Osteocyte (in vitro differentiated cells): Measurements from ENCODE around the gene PLXNA2. TPM values are rescaled to one million over a fixed set of nuclear protein-coding genes. Genes with fewer than 3 reads are reported as not detected.
A peak's percentile ranks its signal among the peaks of the same experiment; 100 is the strongest.

ENCODE experiments used
- DNase-seq: peaks from one replicate; pipeline ENCODE4 v3.0.0; 2021; ENCODE audit warnings: mixed read lengths; ENCODE audit not compliant: unreplicated experiment; ENCODE audit errors: extremely low spot score
- H3K27ac Mint-ChIP-seq: one replicate; pipeline ENCODE4 v1.8.0; 2021; ENCODE audit warnings: mild to moderate bottlenecking, mixed read lengths; ENCODE audit not compliant: unreplicated experiment
- H3K27me3 Mint-ChIP-seq: one replicate; pipeline ENCODE4 v1.8.0; 2021; ENCODE audit warnings: mixed read lengths; ENCODE audit not compliant: unreplicated experiment
- H3K36me3 Mint-ChIP-seq: one replicate; pipeline ENCODE4 v1.8.0; 2021; ENCODE audit warnings: mixed read lengths; ENCODE audit not compliant: unreplicated experiment
- H3K4me1 Mint-ChIP-seq: one replicate; pipeline ENCODE4 v1.8.0; 2021; ENCODE audit warnings: mixed read lengths; ENCODE audit not compliant: unreplicated experiment
- H3K4me3 Mint-ChIP-seq: one replicate; pipeline ENCODE4 v1.8.0; 2021; ENCODE audit warnings: mild to moderate bottlenecking, moderate library complexity, mixed read lengths; ENCODE audit not compliant: unreplicated experiment
- H3K9me3 Mint-ChIP-seq: one replicate; pipeline ENCODE4 v1.8.0; 2021; ENCODE audit warnings: mixed read lengths; ENCODE audit not compliant: unreplicated experiment
- total RNA-seq: library from RNA; stranded (reverse); gene quantifications from 2 replicates; pipeline ENCODE4 v1.2.1, GENCODE V29; 2021
- TF ChIP-seq, protein P1 (sequence below): fragments of 200-600 bp; sonication (generic); IDR thresholded peaks from 2 replicates; pipeline ENCODE4 v1.5.0; 2021; ENCODE audit warnings: antibody characterized with exemption, mild to moderate bottlenecking, moderate library complexity

Gene PLXNA2
- total RNA-seq, 1 donor from 2014 or later, result 19.5 TPM

DNA sequence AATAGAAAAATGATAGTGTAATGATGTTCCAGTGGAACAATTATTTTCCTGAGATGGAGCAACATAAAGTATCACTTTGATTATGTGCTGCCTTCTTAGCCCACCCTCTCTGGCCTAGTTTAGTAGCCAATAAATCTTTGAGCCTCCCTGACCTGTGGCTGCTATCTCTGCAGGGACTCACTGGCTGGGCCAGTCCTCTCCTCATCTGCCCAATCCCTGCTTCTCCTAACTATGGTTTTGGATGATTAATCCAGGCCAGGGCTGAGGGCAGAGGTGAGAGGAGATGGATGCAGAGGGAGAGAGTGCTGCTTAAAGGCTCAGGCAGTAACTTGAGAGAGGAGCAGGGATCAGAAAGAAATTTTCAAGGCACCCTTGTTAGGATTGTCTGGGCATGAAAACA, 244.2 kb downstream of the PLXNA2 start:
- DNase-seq, result peak; percentile 59
- no peaks in the 10 kb centered on the region for H3K36me3 Mint-ChIP-seq
- peaks cover 15% of the 10 kb centered on the region for H3K27me3 Mint-ChIP-seq
- TF ChIP-seq, protein P1, sequence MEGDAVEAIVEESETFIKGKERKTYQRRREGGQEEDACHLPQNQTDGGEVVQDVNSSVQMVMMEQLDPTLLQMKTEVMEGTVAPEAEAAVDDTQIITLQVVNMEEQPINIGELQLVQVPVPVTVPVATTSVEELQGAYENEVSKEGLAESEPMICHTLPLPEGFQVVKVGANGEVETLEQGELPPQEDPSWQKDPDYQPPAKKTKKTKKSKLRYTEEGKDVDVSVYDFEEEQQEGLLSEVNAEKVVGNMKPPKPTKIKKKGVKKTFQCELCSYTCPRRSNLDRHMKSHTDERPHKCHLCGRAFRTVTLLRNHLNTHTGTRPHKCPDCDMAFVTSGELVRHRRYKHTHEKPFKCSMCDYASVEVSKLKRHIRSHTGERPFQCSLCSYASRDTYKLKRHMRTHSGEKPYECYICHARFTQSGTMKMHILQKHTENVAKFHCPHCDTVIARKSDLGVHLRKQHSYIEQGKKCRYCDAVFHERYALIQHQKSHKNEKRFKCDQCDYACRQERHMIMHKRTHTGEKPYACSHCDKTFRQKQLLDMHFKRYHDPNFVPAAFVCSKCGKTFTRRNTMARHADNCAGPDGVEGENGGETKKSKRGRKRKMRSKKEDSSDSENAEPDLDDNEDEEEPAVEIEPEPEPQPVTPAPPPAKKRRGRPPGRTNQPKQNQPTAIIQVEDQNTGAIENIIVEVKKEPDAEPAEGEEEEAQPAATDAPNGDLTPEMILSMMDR, result no peak
- H3K4me3 Mint-ChIP-seq, result no peak overlapping the region
- H3K4me1 Mint-ChIP-seq, result no peaks in the 10 kb centered on the region
- H3K9me3 Mint-ChIP-seq, result no peaks in the 10 kb centered on the region
- no peak overlapping the region for H3K27ac Mint-ChIP-seq

DNA sequence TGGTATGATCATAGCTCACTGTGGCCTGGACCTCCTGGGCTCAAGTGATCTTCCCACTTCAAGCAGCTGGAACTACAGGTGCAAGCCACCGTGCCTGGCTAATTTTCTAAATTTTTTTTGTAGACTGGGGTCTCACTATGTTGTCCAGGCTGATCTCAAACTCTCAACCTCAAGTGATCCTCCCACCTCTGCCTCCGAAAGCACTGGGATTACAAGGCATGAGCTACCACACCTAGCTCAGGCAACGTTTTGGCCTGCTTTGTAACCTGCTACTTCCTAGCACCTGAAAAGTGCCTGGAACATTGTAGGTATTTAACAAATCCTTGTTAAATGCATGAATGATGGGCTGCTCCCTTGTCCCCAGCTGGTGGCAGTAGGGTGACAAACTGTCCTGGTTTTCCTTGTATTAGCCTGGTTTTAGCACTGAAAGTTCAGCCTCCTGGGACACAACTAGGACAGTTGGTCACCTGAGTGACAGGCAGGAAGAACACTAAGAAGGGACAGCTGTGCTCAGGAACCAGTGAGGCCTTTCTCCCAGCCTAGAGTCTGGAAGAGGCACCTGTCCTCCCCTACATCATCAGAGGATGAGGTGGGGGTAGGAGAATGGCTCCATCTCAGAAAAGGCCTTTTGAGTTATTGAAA, 244.8 kb downstream of the PLXNA2 start:
- Mint-ChIP-seq H3K27ac (no peak overlapping the region), H3K27me3 (peaks cover 18% of the 10 kb centered on the region), H3K4me1 (no peaks in the 10 kb centered on the region), H3K36me3 (no peaks in the 10 kb centered on the region), H3K4me3 (no peak overlapping the region), H3K9me3 (no peaks in the 10 kb centered on the region)
- TF ChIP-seq, protein P1, result no peak
- peak; percentile 27 for DNase-seq

DNA sequence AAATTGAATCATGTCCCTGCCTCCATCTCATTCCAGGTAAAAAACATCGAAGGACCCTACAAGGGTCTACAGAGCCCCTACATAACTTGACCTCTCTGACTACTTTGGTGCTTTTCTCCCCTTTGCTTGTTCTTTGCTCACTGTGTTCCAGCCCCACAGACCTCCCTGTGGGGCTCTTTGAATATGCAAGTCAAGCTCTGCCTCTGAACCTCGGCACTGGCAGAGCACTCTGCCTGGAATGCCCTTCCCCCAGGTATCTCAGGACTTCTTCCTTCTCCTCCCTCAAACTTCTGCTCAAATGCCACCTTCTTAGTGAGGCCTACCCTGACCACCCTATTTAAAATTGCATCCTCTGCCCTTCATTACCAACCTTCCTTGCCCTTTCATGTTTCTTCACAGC, 245.5 kb downstream of the PLXNA2 start:
- Mint-ChIP-seq H3K27ac (no peak overlapping the region), H3K4me1 (no peaks in the 10 kb centered on the region), H3K27me3 (peaks cover 22% of the 10 kb centered on the region), H3K4me3 (no peak overlapping the region), H3K36me3 (no peaks in the 10 kb centered on the region), H3K9me3 (peaks cover 2% of the 10 kb centered on the region)
- TF ChIP-seq, protein P1, result no peak
- peak; percentile 60 for DNase-seq

DNA sequence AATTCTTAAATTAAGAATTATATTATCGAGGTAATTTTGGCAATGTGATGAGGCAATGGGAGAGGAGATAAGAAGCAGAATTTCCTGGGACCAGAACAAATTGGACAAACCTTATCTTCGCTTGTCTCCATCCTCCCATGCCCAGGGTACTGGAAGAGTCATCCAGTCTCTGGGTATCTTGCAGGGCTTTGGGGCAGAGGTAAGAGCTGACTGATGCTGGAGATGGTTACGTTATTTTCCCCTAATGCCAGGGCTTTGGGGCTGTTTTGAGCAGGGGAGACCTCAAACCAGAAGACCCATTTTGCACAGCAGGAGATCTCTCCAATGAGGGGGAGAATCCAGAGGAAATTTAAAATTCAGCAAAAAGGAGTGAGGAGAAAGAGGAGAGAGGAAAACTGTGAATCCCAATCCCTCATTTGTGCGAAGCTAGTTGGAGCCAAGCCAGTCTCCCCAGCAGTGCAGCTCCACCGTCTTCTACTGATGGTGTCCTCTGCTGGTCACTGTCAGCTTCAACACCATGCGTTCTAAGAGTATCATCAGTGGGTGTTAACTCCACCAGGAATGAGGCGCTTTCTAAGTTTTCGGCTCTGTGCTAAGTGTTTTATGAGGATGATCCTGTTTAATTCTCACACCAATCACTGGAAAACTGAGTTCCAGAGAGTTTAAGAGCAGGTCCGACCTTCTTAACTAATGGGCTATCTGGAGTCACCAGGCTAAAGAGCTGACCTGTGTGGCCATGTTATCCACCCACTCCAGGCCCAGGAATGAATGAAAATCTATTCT, 246.5 kb downstream of the PLXNA2 start:
- Mint-ChIP-seq H3K9me3 (peaks cover 6% of the 10 kb centered on the region), H3K36me3 (no peaks in the 10 kb centered on the region), H3K4me3 (no peak overlapping the region), H3K27me3 (peaks cover 30% of the 10 kb centered on the region), H3K27ac (no peak overlapping the region), H3K4me1 (no peaks in the 10 kb centered on the region)
- TF ChIP-seq, protein P1, result peak; percentile 89
- peak; percentile 88 for DNase-seq

DNA sequence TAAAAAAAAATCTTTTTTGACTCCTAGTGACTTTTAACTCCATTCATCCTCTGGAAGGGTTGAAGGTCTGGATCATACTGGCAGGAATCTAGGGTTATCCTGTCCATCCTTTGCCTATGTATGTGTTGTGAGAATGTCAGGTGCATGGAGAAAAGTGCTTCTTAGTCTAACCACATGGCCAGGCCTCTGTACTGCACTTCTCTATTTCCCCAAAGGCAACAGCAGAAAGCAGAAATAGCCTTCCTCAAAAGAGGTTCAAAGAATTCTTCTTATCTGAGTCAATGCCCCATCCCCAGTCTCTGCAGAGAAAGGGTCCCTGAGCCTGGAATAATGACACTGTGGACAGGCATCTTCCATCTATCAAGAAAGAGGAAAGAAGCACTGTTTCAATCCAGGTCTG, 247.5 kb downstream of the PLXNA2 start:
- TF ChIP-seq, protein P1, result no peak
- Mint-ChIP-seq H3K27me3 (peaks cover 30% of the 10 kb centered on the region), H3K4me1 (no peaks in the 10 kb centered on the region), H3K9me3 (peaks cover 6% of the 10 kb centered on the region), H3K36me3 (no peaks in the 10 kb centered on the region), H3K4me3 (no peak overlapping the region), H3K27ac (no peak overlapping the region)
- no peak for DNase-seq
